ENCODE measurements around the gene SCG5. TPM values are rescaled to one million over a fixed set of nuclear protein-coding genes. Genes with fewer than 3 reads are reported as not detected.
A peak's percentile ranks its signal among the peaks of the same experiment; 100 is the strongest.

Gene SCG5
- total RNA-seq, 1 experiment from 2014 or later: 2.8 TPM

GRCh38 chr15:32721596-32721995 is 80.1 kb downstream of the SCG5 start:
- peak; percentile 51 for DNase-seq (ENCODE audit: low read depth)

GRCh38 chr15:32722136-32722535 is 80.6 kb downstream of the SCG5 start:
- no peak for DNase-seq (ENCODE audit: low read depth)

- DNase-seq (ENCODE audit: low read depth): no peak
Measured at GRCh38 chr15:32723171-32723948, 81.8 kb downstream of the SCG5 start.

- no peak for DNase-seq (ENCODE audit: low read depth)
Measured at GRCh38 chr15:32729700-32730395, 88.3 kb downstream of the SCG5 start.

GRCh38 chr15:32730677-32731654 is 89.5 kb downstream of the SCG5 start:
- no peak for DNase-seq (ENCODE audit: low read depth)

GRCh38 chr15:32732574-32733157 is 91.2 kb downstream of the SCG5 start:
- DNase-seq (ENCODE audit: low read depth): no peak

GRCh38 chr15:32733281-32733680 is 91.8 kb downstream of the SCG5 start:
- no peak for DNase-seq (ENCODE audit: low read depth)

GRCh38 chr15:32735989-32736700 is 94.6 kb downstream of the SCG5 start:
- no peak for DNase-seq (ENCODE audit: low read depth)

- DNase-seq (ENCODE audit: low read depth): no peak
Measured at GRCh38 chr15:32736701-32737061, 95.2 kb downstream of the SCG5 start.

- DNase-seq (ENCODE audit: low read depth): no peak
Measured at GRCh38 chr15:32737304-32737703, 95.8 kb downstream of the SCG5 start.

GRCh38 chr15:32738666-32739065 is 97.2 kb downstream of the SCG5 start:
- no peak for DNase-seq (ENCODE audit: low read depth)

GRCh38 chr15:32739522-32740063 is 98.1 kb downstream of the SCG5 start:
- no peak for DNase-seq (ENCODE audit: low read depth)

GRCh38 chr15:32743411-32744140 is 102.1 kb downstream of the SCG5 start:
- no peak for DNase-seq (ENCODE audit: low read depth)

- no peak for DNase-seq (ENCODE audit: low read depth)
Measured at GRCh38 chr15:32746116-32746857, 104.8 kb downstream of the SCG5 start.

Other genes with a start within 250 kb of the SCG5 start
- 0.13 and 0.57 TPM in 2 replicates for gene GOLGA8K, start 238.4 kb upstream of the SCG5 start, total RNA-seq (2014; rRNA removed)
- 0.51 and 0.80 TPM in 2 replicates for gene GOLGA8O, start 186.1 kb upstream of the SCG5 start, total RNA-seq (2014; rRNA removed)
- 2.6 and 2.8 TPM in 2 replicates for gene GOLGA8N, start 48.3 kb upstream of the SCG5 start, total RNA-seq (2014; rRNA removed)
- 61.6 and 65.3 TPM in 2 replicates for gene ARHGAP11A, start 26.2 kb upstream of the SCG5 start, total RNA-seq (2014; rRNA removed)
- 123 and 138 TPM in 2 replicates for gene GREM1, start 76.3 kb downstream of the SCG5 start, total RNA-seq (2014; rRNA removed)